ENCODE measurements around the gene RCOR1.
A peak's percentile ranks its signal among the peaks of the same experiment; 100 is the strongest.

Gene RCOR1

GRCh38 chr14:102779084-102779462 is 186.6 kb downstream of the RCOR1 start:
- DNase-seq = no peak

GRCh38 chr14:102779574-102780315 is 187.3 kb downstream of the RCOR1 start:
- DNase-seq = peak; percentile 85
